HG02623 (cell line): ENCODE results near the gene PHACTR1.
"Not testable (repeated sequence)": the region's sequence is repeated elsewhere in the genome, so short reads cannot be mapped to it uniquely, and the experiment has no call there.

Experiments used
- ATAC-seq: cut with Tn5 transposase; IDR thresholded peaks from one replicate; pipeline ENCODE4 v1.9.1; 2021; ENCODE audit warnings: moderate library complexity; ENCODE audit not compliant: unreplicated experiment

PHACTR1 gene

GRCh38 chr6:13131935-13132661 lies 415.5 kb downstream of the PHACTR1 start:
- ATAC-seq = no peak

GRCh38 chr6:13133894-13134293 lies 417.3 kb downstream of the PHACTR1 start:
- ATAC-seq = not testable (repeated sequence)

- ATAC-seq = no peak
These were observed 418.6 kb downstream of the PHACTR1 start for GRCh38 chr6:13135152-13135551.

GRCh38 chr6:13139119-13139518 lies 422.6 kb downstream of the PHACTR1 start:
- ATAC-seq = no peak

- no peak for ATAC-seq
These were observed 424.4 kb downstream of the PHACTR1 start for GRCh38 chr6:13140980-13141379.

- no peak for ATAC-seq
These were observed 424.8 kb downstream of the PHACTR1 start for GRCh38 chr6:13141387-13141786.

GRCh38 chr6:13142611-13143010 lies 426.0 kb downstream of the PHACTR1 start:
- ATAC-seq = no peak

GRCh38 chr6:13146442-13146841 lies 429.9 kb downstream of the PHACTR1 start:
- no peak for ATAC-seq

- ATAC-seq = no peak
These were observed 430.8 kb downstream of the PHACTR1 start for GRCh38 chr6:13147376-13147775.

GRCh38 chr6:13147782-13148181 lies 431.2 kb downstream of the PHACTR1 start:
- no peak for ATAC-seq

- ATAC-seq = no peak
These were observed 436.2 kb downstream of the PHACTR1 start for GRCh38 chr6:13152764-13153163.

- ATAC-seq = no peak
These were observed 439.8 kb downstream of the PHACTR1 start for GRCh38 chr6:13156381-13156780.

- no peak for ATAC-seq
These were observed 440.7 kb downstream of the PHACTR1 start for GRCh38 chr6:13157293-13157692.

GRCh38 chr6:13159300-13159699 lies 442.7 kb downstream of the PHACTR1 start:
- ATAC-seq = no peak

- ATAC-seq = not testable (repeated sequence)
These were observed 443.3 kb downstream of the PHACTR1 start for GRCh38 chr6:13159822-13160221.

GRCh38 chr6:13163161-13163944 lies 446.8 kb downstream of the PHACTR1 start:
- no peak for ATAC-seq

- no peak for ATAC-seq
These were observed 447.7 kb downstream of the PHACTR1 start for GRCh38 chr6:13164291-13164690.

- ATAC-seq = no peak
These were observed 449.1 kb downstream of the PHACTR1 start for GRCh38 chr6:13165502-13166172.

- ATAC-seq = no peak
These were observed 449.7 kb downstream of the PHACTR1 start for GRCh38 chr6:13166269-13166668.

- ATAC-seq = no peak
These were observed 450.3 kb downstream of the PHACTR1 start for GRCh38 chr6:13166916-13167315.

- ATAC-seq = no peak
These were observed 455.7 kb downstream of the PHACTR1 start for GRCh38 chr6:13172291-13172690.

- no peak for ATAC-seq
These were observed 458.5 kb downstream of the PHACTR1 start for GRCh38 chr6:13175087-13175486.
